Liver (tissue), 3 donors: ENCODE measurements around the gene TEDC1.

Experiments
- CTCF ChIP-seq: fragments of 150-350 bp; IDR thresholded peaks from 2 replicates; pipeline ENCODE4 v1.5.1; 2017; ENCODE audit warnings: improper control_type of control experiment, low read depth, low read length; ENCODE audit not compliant: missing input control
- GABPA ChIP-seq, 2 donors: IDR thresholded peaks in 1 of 2; conservative IDR thresholded peaks in 1 of 2; 2 replicates each; pipeline ENCODE4 v1.6.1; 2016; ENCODE audit warnings: antibody characterized with exemption in 2 of 2, mild to moderate bottlenecking in 1 of 2, moderate library complexity in 1 of 2
- HNF4A ChIP-seq, 2 donors: conservative IDR thresholded peaks; 2 replicates each; pipeline ENCODE4 v1.6.1; 2016; ENCODE audit warnings: antibody characterized with exemption in 2 of 2, mild to moderate bottlenecking in 2 of 2
- donor health status: healthy.
- donor health status: healthy.

- TF ChIP-seq CTCF (no peak), GABPA (IDR thresholded peaks at IDR 0.05 in 1 of 2, conservative IDR thresholded peaks at IDR 0.05 in 1 of 2) (no peak), HNF4A (conservative IDR thresholded peaks at IDR 0.05) (no peak)
These were observed 2.9 kb upstream of the TEDC1 start for GRCh38 chr14:105487986-105488777.
